ENCODE results near the gene KSR2.

Gene KSR2

DNA sequence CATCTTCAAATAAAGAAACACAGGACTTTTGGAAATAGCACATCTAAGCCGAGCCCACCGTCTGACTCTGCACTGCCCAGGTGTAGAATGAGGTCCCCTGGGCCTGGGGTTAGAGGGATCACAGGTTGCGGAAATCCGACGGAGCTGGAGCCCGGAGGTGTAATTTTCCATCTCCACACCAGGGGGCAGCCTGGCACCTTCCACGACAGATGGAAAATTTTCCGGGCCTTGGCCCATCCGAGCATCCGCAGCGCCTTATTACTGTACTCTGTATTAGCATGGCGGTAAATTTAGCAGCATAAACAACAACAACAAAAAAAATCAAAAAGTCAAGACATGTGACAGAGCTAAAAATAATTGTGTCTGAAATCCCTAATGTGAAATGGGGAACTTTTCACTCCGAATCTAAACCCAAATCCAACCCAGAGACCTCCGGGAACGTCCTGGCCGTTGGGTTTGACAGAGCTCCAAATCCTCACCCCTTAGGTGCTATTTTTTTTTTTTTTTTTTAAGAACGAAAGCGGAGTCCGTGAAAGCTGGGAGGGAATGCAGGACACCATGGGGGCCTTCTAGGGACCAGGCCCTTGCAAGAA, 93.9 kb downstream of the KSR2 start:
- TF ChIP-seq ZNF658 (tag by site-specific recombination; IDR thresholded peaks at IDR 0.05) = no peak
- TF ChIP-seq SCRT2 (tag by site-specific recombination; IDR thresholded peaks at IDR 0.05) = no peak
- peak; percentile 75 for TF ChIP-seq ZNF654 (tag by site-specific recombination; IDR thresholded peaks at IDR 0.05; ENCODE audit: low read depth)
- no peak for TF ChIP-seq ZNF266 (tag by site-specific recombination; IDR thresholded peaks at IDR 0.05; ENCODE audit: low read depth)
- TF ChIP-seq, protein P1, sequence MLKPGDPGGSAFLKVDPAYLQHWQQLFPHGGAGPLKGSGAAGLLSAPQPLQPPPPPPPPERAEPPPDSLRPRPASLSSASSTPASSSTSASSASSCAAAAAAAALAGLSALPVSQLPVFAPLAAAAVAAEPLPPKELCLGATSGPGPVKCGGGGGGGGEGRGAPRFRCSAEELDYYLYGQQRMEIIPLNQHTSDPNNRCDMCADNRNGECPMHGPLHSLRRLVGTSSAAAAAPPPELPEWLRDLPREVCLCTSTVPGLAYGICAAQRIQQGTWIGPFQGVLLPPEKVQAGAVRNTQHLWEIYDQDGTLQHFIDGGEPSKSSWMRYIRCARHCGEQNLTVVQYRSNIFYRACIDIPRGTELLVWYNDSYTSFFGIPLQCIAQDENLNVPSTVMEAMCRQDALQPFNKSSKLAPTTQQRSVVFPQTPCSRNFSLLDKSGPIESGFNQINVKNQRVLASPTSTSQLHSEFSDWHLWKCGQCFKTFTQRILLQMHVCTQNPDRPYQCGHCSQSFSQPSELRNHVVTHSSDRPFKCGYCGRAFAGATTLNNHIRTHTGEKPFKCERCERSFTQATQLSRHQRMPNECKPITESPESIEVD (tag by site-specific recombination; IDR thresholded peaks at IDR 0.05) = no peak
- no peak for TF ChIP-seq ZNF529 (tag by site-specific recombination; IDR thresholded peaks at IDR 0.05; ENCODE audit: insufficient replicate concordance)
- TF ChIP-seq SP3 (tag by site-specific recombination; IDR thresholded peaks at IDR 0.05) = no peak
- TF ChIP-seq ZEB2 (tag by site-specific recombination; IDR thresholded peaks at IDR 0.05) = 0 out of 2 replicates have a peak, but pooled peaks have one; percentile 24
- TF ChIP-seq ZNF670 (tag by site-specific recombination; IDR thresholded peaks at IDR 0.05; ENCODE audit: low read depth) = no peak
- no peak for TF ChIP-seq ZNF792 (tag by site-specific recombination; IDR thresholded peaks at IDR 0.05)
- TF ChIP-seq IKZF3 (tag by site-specific recombination; IDR thresholded peaks at IDR 0.05) = 0 out of 2 replicates have a peak, but pooled peaks have one; percentile 37
- TF ChIP-seq, protein P2, sequence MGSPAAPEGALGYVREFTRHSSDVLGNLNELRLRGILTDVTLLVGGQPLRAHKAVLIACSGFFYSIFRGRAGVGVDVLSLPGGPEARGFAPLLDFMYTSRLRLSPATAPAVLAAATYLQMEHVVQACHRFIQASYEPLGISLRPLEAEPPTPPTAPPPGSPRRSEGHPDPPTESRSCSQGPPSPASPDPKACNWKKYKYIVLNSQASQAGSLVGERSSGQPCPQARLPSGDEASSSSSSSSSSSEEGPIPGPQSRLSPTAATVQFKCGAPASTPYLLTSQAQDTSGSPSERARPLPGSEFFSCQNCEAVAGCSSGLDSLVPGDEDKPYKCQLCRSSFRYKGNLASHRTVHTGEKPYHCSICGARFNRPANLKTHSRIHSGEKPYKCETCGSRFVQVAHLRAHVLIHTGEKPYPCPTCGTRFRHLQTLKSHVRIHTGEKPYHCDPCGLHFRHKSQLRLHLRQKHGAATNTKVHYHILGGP (tag by site-specific recombination; IDR thresholded peaks at IDR 0.05) = no peak
- TF ChIP-seq ZNF184 (tag by site-specific recombination; IDR thresholded peaks at IDR 0.05) = no peak
- TF ChIP-seq ZNF18 (tag by site-specific recombination; IDR thresholded peaks at IDR 0.05) = no peak
- no peak for TF ChIP-seq ZNF114 (tag by site-specific recombination; IDR thresholded peaks at IDR 0.05)
- TF ChIP-seq KLF9 (tag by site-specific recombination; IDR thresholded peaks at IDR 0.05; ENCODE audit: low read depth) = no peak
- peak; percentile 54; the same call in 1 of the 2 replicates for TF ChIP-seq ZBTB17 (tag by site-specific recombination; IDR thresholded peaks at IDR 0.05)
- TF ChIP-seq ZNF48 (tag by site-specific recombination; IDR thresholded peaks at IDR 0.05) = no peak
- no peak for TF ChIP-seq ZNF423 (tag by site-specific recombination; IDR thresholded peaks at IDR 0.05)
- TF ChIP-seq CTCF (tag by site-specific recombination; IDR thresholded peaks at IDR 0.05) = peak; percentile 73
- TF ChIP-seq MZF1 (tag by site-specific recombination; IDR thresholded peaks at IDR 0.05; ENCODE audit: borderline replicate concordance) = no peak
- TF ChIP-seq ZNF362 (tag by site-specific recombination; IDR thresholded peaks at IDR 0.05) = no peak
- no peak for TF ChIP-seq TRIM28 (IDR thresholded peaks at IDR 0.05; ENCODE audit: borderline replicate concordance, low read length)
- no peak for TF ChIP-seq ZNF677 (tag by site-specific recombination; IDR thresholded peaks at IDR 0.05)
- TF ChIP-seq ZBTB21 (tag by site-specific recombination; IDR thresholded peaks at IDR 0.05) = no peak
- no peak for TF ChIP-seq BCL11B (tag by site-specific recombination; IDR thresholded peaks at IDR 0.05; ENCODE audit: low read depth)
- no peaks in the 10 kb centered on the region for H3K9me3 ChIP-seq (ENCODE audit: control insufficient read depth, insufficient read depth, low read depth, low read length)

More for the DNA sequence above, 93.9 kb downstream of the KSR2 start:
- no peak overlapping the region for H3K4me3 ChIP-seq (ENCODE audit: low read depth, low read length)
- no peaks in the 10 kb centered on the region for H3K36me3 ChIP-seq (ENCODE audit: control insufficient read depth in 2 of 2, insufficient read depth in 1 of 2, low read length in 2 of 2)
- no peaks in the 10 kb centered on the region; the same call in 1 of the 2 replicates for H3K4me1 ChIP-seq (ENCODE audit: control insufficient read depth, insufficient read depth, low read length)
- ChIA-PET CTCF (interaction anchor here (0.6 to 3.7 kb wide), 33 partner anchors 9 to 803 kb away, joined by 3 to 55 read pairs (median 4); partner anchors contain the start of genes RFC5 and SUDS3), POLR2A (interaction anchor here (0.6 to 1.3 kb wide), 3 partner anchors 141 to 864 kb away, joined by 3 to 4 read pairs (median 3); partner anchors contain the start of gene RFC5)
- no peak overlapping the region for H3K27ac ChIP-seq (ENCODE audit: extremely low read depth, low read depth, low read length)

Measured in HEK293 (cell line).